GM12872 (cell line): ENCODE data around the gene GRIK3.

Experiments used
- TF ChIP-seq, protein P1 (sequence below): IDR thresholded peaks from 3 replicates; pipeline ENCODE4 v1.5.1; 2011; ENCODE audit warnings: low read depth, mild to moderate bottlenecking, low read length, moderate library complexity; ENCODE audit not compliant: insufficient read depth

GRIK3 gene

DNA sequence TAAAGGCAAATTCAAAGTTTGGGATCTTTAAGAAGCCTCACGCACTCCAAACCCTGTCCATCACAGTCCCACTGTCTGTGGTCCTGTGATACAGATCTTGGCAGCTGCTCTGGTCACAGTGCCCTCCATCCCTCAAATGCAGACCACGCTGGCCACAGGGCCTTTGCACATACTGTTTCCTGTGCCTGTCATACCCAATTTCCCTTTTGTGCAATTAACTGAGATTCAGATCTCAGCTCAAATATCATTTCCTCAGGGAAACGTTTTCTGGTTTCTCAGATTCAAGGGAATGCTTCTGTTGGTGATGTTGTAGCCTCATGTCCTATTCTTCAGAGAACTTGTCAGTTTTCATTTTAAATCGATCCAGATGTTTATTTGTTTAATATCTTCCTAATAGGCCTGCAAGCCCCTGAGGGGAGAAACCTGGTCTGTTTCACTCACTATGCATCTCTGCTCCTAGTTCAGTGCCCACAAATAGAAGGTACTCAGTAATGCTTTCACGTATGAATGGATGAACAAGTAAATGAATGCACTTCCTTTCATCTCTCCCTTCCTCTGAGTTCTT lies 24.2 kb upstream of the GRIK3 start:
- TF ChIP-seq, protein P1, sequence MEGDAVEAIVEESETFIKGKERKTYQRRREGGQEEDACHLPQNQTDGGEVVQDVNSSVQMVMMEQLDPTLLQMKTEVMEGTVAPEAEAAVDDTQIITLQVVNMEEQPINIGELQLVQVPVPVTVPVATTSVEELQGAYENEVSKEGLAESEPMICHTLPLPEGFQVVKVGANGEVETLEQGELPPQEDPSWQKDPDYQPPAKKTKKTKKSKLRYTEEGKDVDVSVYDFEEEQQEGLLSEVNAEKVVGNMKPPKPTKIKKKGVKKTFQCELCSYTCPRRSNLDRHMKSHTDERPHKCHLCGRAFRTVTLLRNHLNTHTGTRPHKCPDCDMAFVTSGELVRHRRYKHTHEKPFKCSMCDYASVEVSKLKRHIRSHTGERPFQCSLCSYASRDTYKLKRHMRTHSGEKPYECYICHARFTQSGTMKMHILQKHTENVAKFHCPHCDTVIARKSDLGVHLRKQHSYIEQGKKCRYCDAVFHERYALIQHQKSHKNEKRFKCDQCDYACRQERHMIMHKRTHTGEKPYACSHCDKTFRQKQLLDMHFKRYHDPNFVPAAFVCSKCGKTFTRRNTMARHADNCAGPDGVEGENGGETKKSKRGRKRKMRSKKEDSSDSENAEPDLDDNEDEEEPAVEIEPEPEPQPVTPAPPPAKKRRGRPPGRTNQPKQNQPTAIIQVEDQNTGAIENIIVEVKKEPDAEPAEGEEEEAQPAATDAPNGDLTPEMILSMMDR, result no peak

DNA sequence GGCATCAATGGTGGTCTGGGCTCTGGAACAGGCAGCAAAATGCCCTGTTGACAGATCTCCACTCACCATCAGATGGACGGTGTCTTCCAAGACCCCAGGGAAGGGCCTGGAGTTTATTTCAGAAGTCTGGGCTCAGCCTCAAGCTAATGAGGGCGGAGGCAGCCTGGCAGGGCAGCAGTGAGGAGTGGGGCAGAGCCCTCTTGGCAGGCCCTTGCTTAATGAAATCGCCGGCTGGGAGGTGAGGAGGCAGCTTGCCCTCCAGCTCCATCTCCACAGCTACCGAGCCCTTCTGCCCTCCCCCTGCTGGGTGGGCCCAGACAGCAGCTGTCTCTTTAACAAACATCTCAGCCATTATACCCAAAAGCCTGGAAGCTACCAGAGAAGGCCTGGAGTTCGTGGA lies 22.0 kb upstream of the GRIK3 start:
- TF ChIP-seq, protein P1, result no peak

DNA sequence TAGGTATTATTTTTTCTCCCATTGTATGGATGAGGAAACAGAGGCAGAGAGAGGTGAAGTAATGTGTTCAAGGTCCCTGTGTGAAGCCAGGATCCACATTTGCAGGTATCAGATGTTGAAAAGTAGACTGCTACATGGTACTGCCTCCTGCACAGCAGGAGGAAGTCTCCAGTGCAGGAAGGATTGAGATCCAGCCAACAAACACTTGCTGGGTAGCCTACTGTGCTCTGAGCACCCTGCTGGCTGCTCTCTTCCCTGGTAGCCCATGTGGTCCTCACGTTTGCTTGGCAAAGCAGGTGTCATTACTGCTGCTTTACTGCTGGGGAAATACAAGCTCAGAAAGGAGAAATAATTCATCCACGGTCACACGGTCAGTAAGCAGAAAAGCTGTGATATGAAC lies 21.3 kb upstream of the GRIK3 start:
- TF ChIP-seq, protein P1, result no peak

DNA sequence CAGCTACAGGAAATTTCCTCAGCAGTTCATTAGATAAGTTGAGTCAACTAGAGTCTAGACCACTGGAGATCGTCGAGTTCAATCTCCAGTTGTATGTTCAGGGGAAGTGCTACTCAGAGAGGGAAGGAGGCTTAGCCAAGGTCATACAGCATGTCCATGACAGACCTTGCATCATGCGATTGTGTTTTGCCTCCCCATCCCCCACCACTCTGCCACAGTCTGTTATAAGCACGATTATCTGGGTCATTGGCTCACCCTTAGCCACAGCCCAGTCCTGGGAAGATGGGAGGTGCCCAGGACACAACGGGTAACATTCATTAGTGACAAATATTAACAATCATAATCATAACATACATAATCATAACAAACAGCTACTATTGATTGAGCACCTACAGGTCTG lies 18.9 kb upstream of the GRIK3 start:
- TF ChIP-seq, protein P1, result no peak

GRCh38 chr1:37052120-37052519 lies 17.8 kb upstream of the GRIK3 start:
- TF ChIP-seq, protein P1, result no peak

GRCh38 chr1:37051346-37051745 lies 17.0 kb upstream of the GRIK3 start:
- TF ChIP-seq, protein P1, result no peak

DNA sequence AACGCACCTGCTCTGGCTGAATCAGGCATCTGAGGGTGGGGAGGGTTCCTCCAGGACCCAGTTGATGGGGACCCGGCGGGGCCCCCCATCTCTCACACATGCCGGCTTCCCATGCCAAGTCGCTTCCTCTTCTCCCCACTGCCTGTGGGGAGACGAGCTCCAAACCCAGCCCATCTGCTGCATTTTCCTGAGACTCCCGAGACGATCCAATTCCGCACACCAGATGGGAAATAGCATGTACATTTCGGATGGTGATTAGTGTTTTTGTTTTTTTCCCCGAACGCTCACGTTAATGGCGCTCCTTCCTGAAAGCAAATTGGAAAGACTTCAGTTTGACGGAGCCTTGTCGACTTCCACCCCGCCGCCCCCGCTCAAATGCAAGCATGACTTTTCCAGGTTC lies 13.2 kb upstream of the GRIK3 start:
- TF ChIP-seq, protein P1, result no peak
